Measurements from ENCODE around the gene FH.

DNA sequence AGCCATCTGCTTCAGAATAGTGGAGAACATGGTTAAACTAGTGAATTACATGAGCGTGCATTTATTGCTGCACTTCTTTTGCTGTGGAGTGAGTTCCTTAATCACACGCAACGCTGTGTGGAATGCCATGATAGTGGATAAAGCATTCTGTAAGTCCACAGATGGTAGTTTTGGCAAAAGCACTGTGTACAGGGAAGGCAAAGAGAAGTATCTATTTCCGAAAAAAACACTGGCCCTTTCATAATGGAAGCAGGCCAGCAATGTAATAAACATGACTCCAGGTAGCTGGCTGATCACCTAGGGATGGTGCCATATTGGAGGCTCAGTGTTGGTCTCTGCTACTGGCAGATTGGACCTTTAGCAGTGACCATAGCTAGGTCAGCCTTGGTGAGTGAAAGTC, 67.6 kb downstream of the FH start:
- TF ChIP-seq, protein P1, sequence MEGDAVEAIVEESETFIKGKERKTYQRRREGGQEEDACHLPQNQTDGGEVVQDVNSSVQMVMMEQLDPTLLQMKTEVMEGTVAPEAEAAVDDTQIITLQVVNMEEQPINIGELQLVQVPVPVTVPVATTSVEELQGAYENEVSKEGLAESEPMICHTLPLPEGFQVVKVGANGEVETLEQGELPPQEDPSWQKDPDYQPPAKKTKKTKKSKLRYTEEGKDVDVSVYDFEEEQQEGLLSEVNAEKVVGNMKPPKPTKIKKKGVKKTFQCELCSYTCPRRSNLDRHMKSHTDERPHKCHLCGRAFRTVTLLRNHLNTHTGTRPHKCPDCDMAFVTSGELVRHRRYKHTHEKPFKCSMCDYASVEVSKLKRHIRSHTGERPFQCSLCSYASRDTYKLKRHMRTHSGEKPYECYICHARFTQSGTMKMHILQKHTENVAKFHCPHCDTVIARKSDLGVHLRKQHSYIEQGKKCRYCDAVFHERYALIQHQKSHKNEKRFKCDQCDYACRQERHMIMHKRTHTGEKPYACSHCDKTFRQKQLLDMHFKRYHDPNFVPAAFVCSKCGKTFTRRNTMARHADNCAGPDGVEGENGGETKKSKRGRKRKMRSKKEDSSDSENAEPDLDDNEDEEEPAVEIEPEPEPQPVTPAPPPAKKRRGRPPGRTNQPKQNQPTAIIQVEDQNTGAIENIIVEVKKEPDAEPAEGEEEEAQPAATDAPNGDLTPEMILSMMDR (IDR thresholded peaks at IDR 0.05), result no peak
- no peak for TF ChIP-seq POLR2A (IDR thresholded peaks at IDR 0.05)

Measured in right lobe of liver (tissue), 4 donors.